Hematopoietic multipotent progenitor cell treated with erythropoietin and hydrocortisone succinate and interleukin-3 and kit ligand, for 6 days (in vitro differentiated cells): ENCODE measurements around the gene GPRC5C.
"Not testable (repeated sequence)": the region's sequence is repeated elsewhere in the genome, so short reads cannot be mapped to it uniquely, and the experiment has no call there.

Source experiments
- DNase-seq: peaks from one replicate; pipeline ENCODE4 v3.0.0-alpha.2; 2015

The GPRC5C gene, protein sequence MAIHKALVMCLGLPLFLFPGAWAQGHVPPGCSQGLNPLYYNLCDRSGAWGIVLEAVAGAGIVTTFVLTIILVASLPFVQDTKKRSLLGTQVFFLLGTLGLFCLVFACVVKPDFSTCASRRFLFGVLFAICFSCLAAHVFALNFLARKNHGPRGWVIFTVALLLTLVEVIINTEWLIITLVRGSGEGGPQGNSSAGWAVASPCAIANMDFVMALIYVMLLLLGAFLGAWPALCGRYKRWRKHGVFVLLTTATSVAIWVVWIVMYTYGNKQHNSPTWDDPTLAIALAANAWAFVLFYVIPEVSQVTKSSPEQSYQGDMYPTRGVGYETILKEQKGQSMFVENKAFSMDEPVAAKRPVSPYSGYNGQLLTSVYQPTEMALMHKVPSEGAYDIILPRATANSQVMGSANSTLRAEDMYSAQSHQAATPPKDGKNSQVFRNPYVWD

DNA sequence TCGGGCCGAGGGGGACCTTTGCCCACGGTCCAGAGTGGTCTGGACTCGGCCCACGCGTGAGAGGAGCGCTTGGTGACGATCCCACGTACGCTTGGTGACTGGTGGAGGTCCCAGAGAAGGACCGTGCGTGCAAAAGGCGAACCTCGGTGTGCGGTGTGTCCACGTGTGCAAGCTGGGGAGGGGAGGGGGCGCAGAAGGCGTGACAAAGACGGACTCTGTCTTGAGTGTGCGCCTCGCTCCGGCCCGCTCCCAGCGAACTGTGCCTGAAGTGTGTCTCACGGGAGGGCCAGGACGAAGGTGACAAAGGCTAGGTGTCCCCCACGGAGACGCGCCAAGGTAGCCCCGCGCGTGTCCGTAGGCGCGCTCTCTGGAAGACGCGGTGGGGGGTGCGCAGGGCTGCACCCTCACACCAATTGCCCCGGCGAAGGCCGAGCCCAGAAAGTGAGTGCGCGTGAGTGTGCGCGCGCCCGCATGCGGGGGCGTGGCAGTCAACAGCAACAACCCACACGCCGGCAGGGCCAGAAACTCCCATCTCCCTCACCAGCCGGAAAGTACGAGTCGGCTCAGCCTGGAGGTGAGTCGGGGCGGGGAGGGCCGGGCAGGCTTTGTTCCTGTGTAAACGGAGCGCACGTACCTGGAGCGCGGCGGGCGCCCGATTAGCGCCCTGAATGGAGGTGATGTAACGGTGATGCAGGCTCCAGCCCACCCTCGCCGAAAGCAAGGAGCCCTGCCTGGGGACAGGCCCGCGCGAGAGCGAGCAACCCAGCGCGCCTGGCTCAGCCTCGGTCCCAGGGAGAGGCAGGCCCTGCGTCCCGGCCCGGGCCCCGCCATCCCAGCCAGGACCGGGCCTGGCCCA, at the start of gene GPRC5C:
TSS of gene GPRC5C (plus strand) at position 521 of the 856 bp plus-strand sequence. CDS start 7,689 bp downstream, outside the sequence.
- peak; percentile 57 for DNase-seq

DNA sequence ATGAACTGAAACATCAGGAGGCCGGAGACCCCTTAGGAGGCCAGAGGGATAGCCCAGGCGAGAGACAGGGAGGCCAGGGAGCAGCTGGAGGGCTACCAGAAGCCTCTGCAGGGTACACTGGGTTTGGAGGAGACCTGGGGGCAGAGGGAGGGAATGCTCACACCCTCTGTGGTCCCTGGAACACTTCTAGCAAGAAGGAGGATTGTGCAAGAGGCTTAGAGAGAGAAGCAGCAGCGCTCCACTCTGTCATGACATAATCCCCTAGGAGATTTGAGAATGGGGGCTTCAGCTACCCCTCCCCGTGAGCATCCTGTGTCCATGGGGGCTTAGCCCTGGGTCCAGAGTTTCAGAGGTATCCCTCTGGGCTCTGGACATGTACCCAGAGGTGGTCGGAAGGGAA, 48.7 kb upstream of the GPRC5C start:
- no peak for DNase-seq

DNA sequence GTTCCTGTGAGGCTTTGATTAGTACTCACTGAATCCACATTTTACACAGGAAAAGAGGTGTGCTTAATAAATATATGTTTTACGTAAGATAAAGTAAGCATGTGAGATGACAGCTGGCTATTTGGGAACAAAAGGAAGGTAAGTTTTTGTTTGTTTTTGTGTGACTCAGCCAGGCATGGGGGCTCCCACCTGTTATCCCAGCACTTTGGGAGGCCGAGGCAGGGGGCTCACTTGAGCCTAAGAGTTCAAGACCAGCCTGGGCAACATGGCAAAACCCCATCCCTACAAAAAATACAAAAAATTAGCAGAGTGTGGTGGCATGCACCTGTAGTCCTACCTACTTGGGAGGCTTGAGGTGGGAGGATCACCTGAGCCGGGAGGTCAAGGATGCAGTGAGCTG, 46.7 kb upstream of the GPRC5C start:
- no peak for DNase-seq

DNA sequence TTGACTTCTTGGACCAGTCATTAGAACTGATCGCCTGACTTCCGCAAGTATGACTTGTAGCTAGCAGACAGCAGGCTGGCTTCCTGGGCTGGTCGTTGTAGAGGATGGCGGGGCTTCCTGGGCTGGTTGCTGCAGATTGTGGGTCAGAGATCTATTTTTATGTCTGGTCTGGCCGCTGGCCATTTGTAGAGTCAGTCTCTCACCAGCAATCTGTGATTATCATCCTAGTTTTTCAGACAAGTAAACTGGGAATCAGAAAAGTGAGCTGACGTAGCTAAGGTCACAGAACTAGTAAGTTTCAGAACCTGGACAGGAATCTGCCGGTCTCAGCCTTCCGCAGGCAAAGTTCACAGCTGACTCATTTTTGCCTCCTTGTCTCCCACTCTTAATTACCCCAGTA, 45.5 kb upstream of the GPRC5C start:
- DNase-seq: peak; percentile 36

DNA sequence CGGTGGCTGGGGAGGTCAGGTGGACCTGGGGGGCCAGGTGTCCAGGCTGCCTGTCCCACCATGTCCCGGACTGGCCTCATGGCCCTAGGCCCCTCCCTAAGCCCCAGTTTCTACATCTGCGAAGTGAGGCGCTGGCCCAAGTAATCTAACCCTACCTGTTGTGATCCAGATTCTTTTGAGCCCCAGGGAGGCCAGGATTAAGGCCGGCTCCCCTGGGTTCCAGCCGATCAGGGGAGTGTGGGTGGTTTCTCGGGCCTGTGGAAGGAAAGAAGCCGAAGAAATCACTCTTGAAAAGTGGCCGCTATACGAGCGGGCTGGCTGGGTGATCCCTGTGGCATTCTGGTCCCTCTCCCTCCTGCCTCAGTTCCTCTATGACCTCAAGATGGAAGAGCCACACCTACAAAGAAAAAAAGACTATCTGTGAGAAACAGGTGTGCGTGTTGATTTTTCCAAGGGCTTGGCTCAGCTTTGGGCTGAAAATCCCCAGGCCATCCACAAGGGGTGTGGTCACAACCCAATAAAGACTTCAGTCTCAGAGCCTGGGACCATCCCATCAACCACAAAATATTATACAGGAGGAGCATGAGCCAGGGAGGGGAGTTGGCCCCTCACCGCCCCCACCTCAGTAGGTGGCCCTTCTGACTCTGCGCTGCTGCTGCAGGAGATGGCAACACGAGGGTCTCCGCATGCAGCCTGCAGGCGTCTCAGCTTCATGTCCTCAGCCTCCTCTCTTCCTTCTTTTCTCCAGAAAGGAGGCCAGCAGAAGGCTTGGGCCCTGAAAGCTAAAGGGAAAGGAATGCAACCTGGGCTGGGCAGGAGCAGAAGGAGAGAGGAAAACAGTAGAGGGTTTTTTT, 44.3 kb upstream of the GPRC5C start:
- no peak for DNase-seq

DNA sequence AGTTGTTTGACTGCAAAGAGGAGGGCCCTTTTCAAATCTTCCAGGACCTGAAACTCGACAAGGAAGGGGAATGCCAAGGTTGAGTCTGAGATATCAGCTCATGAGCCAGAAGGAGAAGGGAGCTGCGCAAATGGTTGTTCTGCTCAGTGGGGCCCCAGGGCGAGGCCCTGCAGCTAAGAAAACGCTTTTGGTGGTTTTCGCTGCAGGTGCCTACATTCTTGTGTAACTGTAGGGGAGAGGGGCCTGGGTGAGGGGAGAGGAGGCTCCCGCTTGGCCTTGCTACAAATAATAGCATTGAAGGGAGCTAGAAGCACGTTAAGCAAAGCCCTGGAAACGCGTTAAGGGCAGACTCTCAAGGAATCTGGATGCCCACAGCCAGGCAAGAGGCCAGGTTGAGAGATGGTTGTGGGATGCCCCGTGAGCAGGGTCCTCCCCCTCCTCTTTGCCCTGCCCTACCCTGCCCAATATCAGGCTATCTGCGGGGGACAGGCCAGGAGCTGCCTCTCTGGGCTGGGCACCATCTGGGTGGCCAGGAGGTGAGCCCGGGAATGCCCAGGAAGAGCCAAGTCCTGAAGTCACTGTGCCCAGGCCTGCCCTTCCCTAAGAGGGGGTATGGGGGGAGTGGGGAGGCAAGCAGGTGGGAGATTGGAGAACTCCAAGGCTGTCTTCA, 42.7 kb upstream of the GPRC5C start:
- DNase-seq: no peak

DNA sequence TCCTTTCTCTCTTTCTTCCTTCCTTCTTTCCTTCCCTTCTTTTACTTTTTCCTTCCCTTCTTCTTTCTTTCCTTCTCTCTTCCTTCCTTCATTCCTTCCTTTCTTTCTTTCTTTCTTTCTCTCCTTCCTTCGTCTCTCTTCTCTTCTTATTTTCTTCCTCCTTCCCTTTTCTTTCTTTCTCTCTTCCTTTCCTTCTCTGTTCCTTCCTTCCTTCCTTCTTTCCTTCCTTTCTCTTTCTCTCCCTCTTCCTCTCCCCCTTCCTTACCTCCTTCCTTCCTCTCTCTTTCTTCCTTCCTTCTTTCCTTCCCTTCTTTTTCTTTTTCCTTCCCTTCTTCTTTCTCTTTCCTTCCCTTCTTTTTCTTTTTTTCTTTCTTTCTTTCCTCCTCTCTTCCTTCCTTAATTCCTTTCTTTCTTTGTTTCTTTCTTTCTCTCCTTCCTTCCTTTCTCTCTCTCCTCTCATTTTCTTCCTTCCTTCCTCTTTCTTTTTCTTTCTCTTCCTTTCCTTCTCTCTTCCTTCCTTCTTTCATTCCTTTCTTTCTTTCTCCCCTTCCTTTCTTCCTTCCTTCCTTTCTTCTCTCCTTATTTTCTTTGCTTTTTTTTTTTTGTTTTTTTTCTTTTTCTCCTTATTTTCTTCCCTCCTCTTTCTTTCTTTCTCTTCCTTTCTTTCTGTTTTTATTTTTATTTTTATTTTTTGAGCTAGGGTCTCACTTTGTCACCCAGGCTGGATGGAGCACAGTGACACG, 41.8 kb upstream of the GPRC5C start:
- no peak for DNase-seq

DNA sequence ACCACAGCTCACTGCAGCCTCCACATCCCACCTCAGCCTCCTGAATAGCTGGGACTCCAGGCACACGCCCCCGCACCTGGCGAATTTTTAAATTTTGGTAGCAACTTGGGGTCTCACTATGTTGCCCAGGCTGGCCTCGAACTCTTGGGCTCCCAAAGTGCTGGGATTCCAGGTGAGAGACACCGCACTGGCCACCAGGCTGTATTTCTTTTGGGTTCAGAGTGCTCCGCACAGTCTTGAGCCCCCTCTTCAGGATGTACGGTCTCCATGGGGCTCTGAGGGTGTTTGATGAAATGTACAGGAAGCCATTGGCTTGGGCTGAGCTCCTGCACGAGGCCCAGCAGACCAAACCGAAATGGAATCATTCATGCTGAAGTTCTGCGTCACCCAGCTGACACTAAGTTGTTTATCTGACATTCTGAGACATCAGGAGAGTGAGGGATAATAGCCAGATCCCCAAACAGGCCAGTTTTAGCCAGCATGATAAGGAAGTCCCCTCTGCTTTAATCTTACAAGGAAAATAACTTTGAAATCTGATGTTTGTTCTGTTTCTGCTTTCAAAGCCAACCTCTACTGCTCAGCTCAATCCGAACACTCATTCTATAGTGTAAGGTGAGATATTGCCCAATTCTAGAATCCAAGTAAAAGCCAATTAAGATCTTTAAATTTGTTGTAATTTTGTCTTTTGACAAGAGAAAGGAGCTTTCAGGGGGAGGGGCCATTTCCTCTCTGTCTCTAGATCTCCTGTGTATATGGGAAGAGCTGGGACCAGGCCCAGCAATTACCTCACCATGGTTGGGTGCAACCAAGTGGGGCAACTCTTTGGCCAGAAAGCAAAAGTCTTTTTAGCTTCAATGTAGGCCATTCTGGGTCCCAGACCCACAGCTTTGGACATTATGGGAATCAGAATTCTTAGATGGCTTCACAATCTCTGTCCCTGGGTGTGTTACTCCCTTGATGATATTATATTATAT, 40.9 kb upstream of the GPRC5C start:
- DNase-seq: no peak

DNA sequence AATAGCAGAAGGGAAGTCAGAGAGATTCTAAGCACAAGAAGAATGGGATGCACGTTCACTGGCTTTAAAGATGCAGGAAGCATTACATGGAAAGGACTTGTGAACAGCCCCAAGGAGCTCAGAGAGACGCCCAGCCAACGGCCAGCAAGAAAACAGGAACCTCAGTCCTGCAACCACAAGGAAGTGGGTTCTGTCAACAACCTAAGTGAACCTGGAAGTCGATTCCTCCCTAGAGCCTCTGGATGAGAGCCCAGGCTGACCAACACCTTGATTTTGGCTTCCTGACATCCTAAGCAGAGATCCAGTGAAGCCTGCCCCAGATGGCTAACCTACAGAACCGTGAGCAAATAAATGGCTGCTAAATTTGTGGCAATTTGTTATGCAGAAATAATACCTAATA, 40.1 kb upstream of the GPRC5C start:
- peak; percentile 29 for DNase-seq

DNA sequence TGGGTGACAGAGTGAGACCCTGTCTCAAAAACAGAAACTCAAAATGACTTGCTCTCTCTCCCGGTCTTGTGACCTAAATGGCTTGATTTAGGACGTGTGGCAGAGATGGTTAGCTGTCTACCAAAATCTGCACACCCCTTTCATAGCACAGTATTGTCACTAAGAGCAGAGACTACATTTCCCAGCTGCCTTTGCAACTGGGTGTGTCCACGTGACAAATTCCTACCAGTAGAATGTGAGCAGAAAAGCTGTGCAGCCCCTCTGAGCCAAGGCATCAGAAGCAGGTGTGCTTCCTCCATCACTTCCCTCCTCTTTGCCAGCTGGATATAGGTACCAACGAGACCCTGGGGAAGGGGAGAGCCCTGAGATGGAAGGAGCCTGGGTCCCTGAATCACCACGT, 39.0 kb upstream of the GPRC5C start:
- no peak for DNase-seq

DNA sequence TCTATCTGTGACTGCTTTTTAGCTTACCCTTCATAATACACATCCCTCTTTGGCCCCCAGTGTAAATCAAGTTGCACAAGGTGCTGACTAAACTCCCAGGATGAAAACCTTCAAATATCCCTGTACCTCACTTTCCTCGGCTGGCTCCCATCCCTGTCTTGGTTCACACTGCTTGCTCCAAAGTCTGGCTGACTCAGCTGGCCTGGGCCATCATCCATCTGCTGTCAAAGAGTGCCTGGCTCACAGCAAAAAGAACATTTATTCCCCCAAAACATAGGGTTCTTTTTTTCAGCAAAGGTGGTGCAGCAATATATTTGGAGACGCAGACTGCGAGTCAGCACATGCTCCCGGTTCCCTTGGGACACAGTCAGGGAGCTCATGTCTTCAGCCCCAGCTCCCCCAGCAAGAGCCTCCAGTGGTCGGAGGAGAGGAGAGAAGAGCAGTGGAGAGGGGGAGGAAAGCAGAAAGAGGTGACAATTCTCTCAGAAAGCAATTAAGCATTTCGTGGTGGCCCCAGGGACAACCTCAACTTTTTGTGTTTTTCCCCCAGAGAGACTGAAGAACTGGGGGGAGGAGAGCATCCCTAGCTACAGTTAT, 38.4 kb upstream of the GPRC5C start:
- no peak for DNase-seq

DNA sequence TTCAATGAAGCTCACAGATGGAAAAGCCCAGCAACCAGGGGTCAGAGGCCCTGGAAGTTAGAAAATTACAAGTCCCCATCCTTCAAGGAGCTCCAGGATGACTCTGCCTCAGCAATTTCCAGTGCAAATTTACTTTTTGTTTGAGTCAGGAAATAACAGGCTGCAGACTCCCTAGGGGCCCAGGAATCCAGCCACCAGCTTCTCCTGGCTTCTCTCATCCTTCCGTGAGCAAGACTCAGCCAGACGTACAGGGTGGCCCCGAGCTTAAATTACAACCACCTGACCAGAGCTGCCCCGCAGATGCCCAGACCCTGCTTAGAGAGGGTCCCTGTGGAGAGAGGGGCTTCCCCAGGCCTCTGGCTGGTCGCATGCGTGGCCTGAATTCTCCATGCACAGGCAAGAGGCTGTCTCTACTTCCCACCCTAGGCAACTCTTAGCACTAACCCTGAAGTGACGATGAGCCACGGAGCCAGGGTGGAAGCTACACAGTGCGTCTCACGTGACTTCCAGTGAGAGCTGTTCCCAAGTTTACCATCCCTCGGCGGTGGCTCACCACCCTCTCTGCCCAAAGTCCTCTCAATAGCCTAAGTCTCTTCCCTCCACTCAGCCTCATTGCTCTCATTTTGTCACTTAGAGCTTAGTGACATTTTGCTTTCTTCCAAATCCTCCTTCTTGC, 37.5 kb upstream of the GPRC5C start:
- DNase-seq: no peak

DNA sequence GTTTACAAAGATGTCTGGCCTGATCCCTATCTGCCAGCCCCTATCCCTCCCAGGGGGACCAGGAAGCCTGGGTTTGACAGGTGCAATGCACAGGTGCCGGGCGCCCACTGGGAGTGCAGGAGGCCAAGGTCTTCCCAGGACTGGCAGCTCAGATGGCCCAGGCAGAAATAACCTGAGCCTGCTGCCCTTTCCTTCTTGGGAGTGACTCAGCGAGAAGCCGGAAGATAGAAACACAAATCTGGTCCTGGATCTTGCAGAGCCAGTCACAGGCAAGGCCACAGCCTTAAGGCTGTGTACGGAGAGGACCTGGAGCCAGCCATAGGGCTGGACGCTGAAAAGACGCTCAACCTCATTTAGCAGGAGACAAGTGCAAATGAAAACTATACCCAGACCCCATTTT, 36.9 kb upstream of the GPRC5C start:
- no peak for DNase-seq

DNA sequence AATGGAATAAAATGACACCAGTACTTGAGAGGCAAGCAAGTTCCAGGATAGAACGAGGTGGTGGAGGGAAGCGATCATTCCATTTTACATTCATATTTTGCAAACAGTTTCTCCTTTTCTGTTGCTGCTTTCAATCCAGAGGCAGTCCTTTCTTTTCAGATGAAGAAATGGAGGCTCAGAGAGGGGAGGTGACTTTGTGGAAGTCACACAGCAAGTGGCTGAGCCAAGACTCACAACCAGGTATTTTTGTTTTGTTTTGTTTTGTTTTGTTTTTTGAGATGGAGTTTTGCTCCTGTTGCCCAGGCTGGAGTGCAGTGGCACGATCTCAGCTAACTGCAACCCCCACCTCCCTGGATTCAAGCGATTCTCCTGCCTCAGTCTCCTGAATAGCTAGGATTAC, 35.3 kb upstream of the GPRC5C start:
- no peak for DNase-seq

DNA sequence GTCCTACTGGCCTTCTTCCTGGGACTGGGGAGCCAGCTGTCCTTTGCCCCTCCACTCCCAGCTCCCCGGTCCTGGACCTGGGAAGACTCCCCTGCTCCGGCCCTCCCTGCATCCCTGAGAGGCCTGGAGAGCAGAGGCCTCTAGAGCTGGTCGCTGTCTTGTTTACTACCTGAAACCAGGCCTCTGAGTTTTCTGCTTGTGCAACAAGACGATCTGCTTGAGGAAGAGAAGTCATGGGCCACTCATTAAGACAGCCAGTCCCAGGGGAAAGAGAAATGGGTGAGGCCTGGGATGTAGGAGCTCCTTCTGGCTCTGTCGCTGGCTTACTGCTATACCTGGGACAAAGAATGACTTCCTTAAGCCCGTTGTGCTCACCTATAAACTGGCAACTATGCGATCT, 29.8 kb upstream of the GPRC5C start:
- DNase-seq: no peak

DNA sequence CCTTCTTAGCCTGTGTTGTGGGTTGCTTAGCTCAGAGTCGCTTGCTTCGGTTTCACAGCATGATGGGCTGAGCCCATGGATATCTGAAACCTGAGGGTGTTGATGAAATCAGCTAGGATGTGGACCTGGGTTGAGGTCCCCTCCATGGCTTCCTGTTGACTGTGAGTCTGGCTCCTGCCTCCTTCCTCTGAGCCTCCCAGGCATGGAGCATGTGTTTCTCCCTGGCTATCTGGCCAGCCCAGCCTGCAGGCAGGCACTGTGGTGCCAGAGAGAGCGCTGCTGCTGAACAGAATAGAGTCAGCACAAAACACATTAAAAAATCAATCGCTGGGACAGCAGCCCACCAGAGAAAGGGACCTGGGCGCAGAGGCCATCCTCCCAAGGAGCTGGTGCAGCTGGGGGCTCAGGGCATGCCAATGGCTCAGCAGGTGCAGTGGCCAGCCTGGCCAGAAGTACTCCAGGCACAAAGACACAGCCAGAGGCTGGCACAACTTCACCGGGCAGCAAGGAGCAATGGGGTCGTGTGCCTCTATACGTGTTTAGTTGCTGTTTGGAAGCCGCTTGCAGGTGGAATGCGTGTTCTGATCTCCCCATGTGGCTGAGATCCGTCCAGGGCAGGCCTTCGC, 28.3 kb upstream of the GPRC5C start:
- no peak for DNase-seq

DNA sequence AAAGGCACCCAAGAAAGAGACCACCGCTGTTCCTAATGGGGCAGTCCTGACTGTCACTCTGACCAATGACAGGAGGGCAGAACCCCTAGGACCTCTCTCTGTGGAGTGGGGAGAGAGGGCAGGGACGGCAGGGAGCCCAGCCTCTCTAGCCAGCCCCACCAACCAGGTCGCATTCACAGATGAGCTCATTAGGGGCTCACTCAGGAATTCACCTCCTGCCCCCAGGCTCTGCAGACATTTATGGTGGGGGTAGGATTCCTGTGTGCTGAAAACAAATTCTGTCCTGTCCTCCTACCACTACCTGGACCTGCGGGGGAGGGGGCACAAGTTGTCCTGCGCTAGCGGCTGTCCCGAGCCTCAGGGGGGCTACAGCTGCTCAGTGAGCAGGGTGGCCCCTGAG, 27.7 kb upstream of the GPRC5C start:
- DNase-seq: no peak

DNA sequence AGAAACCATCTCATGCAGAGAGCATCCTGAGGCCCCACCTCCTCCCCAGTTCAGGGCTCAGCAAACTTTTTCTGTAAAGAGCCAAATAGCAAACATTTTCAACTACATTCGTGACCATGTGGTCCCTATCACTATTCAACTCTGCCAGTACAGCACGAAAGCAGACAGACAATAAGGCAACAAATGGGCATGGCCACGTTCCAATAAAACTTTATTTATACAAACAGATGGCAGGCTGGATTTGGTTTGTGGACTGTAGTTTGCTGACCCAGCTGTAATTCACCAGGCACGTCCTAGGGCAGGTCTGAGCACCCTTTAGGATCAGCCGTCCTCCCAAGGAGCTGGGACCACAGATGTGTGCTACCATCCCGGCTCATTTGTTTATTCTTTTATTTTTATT, 27.1 kb upstream of the GPRC5C start:
- no peak for DNase-seq

DNA sequence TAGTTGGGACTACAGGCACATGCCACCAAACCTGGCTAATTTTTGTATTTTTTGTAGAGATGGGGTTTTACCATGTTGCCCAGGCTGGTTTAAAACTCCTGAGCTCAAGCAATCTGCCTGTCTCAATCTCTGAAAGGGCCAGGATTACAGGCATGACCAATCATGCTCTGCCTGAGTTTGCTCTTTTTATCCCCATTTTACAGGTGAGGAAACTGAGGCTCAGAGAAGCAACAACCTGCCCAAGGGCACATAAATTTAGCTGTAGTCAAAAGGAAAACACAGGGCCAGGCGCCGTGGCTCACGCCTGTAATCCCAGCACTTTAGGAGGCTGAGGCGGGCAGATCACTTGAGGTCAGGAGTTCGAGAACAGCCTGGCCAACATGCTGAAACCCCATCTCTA, 26.6 kb upstream of the GPRC5C start:
- DNase-seq: not testable (repeated sequence)
